Mucosa of descending colon (tissue), 3 donors: Measurements from ENCODE around the gene AFF4. TPM values are rescaled to one million over a fixed set of nuclear protein-coding genes. Genes with fewer than 3 reads are reported as not detected.
"Not testable (repeated sequence)": the region's sequence is repeated elsewhere in the genome, so short reads cannot be mapped to it uniquely, and the experiment has no call there.

Source experiments
- ATAC-seq: fragments of 200-7000 bp; cut with Tn5 transposase; one replicate; pipeline ENCODE4 v1.9.1; 2020; ENCODE audit warnings: mild to moderate bottlenecking, moderate library complexity
- DNase-seq, 3 donors: peaks; one replicate each; pipeline ENCODE4 v3.0.0-alpha.2; 2020
- H3K36me3 ChIP-seq: fragments of 200-600 bp; one replicate; pipeline ENCODE4 v1.8.0; 2021; ENCODE audit warnings: low read depth, mild to moderate bottlenecking
- H3K4me1 ChIP-seq: fragments of 200-600 bp; one replicate; pipeline ENCODE4 v1.8.0; 2021; ENCODE audit warnings: low read depth, mild to moderate bottlenecking
- H3K4me3 ChIP-seq: fragments of 200-600 bp; one replicate; pipeline ENCODE4 v1.8.0; 2021; ENCODE audit warnings: mild to moderate bottlenecking
- H3K9me3 ChIP-seq: fragments of 200-600 bp; one replicate; pipeline ENCODE4 v1.8.0; 2021; ENCODE audit warnings: mild to moderate bottlenecking
- CTCF ChIP-seq: fragments of 200-600 bp; IDR thresholded peaks from one replicate; pipeline ENCODE4 v1.8.0; 2022; ENCODE audit warnings: antibody characterized with exemption, mild to moderate bottlenecking
- intact Hi-C, 2 donors: fragments of 100-400 bp; cut with DNase I in 1 of 2; cut with micrococcal nuclease in 1 of 2; formaldehyde crosslinking; loops; one replicate each; pipeline versions ENCODE4 v1.11.0 to v1.11.1; 2022; cut with DNase I, micrococcal nuclease
- total RNA-seq, 3 donors: library from RNA; stranded (reverse); fragmentation: NEBNext Ultra II Directional in 2 of 3; extraction: Animal tissue kit (Norgen Biotek cat#: 25700) in 2 of 3; gene quantifications; one replicate each; pipeline versions ENCODE4 v1.2.1 to v1.2.4, GENCODE V29; 2021 to 2023
- donor health status: DM: no; HTN: no; CAD: no; lungs with moderate emphysema.
- donor health status: DM: no; HTN: no; CAD: no.
- donor health status: DM: no; HTN: yes; CAD: no.

The AFF4 gene
- total RNA-seq, 3 donors from 2014 or later, result 65.8 to 85.3 (median 76.6) TPM

- no peaks in the 10 kb centered on the region for H3K4me1 ChIP-seq
- H3K36me3 ChIP-seq, result no peaks in the 10 kb centered on the region
- TF ChIP-seq CTCF, result no peak
- H3K9me3 ChIP-seq, result no peaks in the 10 kb centered on the region
- DNase-seq, result no peak
- intact Hi-C loops, result no loop called here
- no peak for ATAC-seq
- H3K4me3 ChIP-seq, result no peak overlapping the region
Observed at GRCh38 chr5:132979367-132979940, 16.0 kb upstream of the AFF4 start.

DNA sequence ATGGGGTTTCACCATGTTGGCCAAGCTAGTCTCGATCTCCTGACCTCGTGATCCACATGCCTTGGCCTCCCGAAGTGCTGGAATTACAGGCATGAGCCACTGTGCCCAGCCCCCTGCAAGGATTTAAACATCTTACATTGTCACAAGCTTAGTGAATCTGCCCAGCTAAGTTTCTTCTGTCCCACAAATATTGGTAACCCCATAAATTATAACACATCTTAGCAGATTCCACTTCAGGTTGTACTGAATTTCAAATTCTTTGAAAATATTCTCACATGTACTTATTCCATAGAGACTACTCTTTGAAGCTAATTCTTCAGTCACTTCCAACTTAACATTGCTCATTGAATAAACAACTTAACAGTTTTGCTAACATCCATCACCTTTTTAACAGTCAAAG, 13.4 kb upstream of the AFF4 start:
- intact Hi-C loops, result no loop called here
- Histone ChIP-seq H3K4me3 (no peak overlapping the region), H3K36me3 (no peaks in the 10 kb centered on the region), H3K9me3 (no peaks in the 10 kb centered on the region), H3K4me1 (no peaks in the 10 kb centered on the region)
- ATAC-seq, result no peak
- no peak for TF ChIP-seq CTCF
- DNase-seq, result no peak

DNA sequence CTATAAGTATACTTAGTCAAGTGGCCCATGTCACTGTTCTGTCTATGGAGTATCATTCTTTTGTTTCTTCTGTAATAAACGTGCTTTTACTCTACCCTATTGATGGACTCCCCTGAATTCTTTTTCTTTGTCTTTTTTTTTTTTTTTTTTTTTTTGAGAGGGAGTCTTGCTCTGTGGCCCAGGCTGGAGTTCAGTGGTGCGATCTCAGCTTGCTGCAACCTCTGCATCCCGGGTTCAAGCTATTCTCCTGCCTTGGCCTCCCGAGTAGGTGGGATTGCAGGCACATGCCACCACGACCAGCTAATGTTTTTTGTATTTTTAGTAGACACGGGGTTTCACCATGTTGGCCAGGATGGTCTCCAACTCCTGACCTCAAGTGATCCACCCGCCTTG, 9.0 kb upstream of the AFF4 start:
- H3K4me3 ChIP-seq, H3K36me3 ChIP-seq, H3K9me3 ChIP-seq, ATAC-seq, DNase-seq, intact Hi-C loops, H3K4me1 ChIP-seq: not testable (repeated sequence)

DNA sequence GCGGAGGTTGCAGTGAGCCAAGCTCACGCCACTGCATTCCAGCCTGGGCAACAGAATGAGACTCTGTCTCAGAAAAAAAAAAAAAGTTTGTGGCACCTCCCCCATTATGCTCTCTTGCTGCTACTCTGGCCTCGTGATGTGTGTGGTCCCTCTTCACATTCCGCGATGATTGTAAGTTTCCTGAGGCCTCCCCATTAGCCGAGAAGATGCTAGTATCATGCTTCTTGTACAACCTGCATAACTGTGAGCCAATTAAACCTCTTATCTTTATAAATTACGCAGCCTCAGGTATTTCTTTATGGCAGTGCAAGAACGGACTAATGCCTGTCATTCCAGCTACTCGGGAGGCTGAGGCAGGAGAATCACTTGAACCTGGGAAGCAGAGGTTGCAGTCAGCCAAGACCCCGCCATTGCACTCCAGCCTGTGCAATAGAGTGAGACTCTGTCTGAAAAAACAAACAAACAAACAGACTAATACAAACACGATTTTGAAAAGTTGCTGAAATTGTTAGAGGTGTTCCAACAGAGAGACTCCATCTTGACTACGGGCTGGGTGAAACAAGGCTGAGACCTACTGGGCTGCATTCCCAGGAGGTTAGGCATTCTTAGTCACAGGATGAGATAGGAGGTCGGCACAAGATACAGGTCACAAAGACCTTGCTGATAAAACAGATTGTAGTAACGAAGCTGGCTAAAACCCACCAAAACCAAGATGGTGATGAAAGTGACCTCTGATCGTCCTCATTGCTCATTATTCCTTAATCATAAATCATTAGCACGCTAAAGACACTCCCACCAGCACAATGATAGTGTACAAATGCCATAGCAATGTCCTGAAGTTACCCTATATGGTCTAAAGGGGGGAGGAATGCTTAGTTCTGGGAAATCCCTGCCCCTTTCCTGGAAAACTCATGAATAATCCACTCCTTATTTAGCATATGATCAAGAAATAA, 8.3 kb upstream of the AFF4 start:
- no peaks in the 10 kb centered on the region for H3K4me1 ChIP-seq
- DNase-seq (no peak), ATAC-seq (no peak)
- H3K9me3 ChIP-seq, result no peaks in the 10 kb centered on the region
- H3K4me3 ChIP-seq, result no peak overlapping the region
- H3K36me3 ChIP-seq, result no peaks in the 10 kb centered on the region
- intact Hi-C loops, result no loop called here
- no peak for TF ChIP-seq CTCF

GRCh38 chr5:132965120-132965519, 1.7 kb upstream of the AFF4 start:
- H3K36me3 ChIP-seq, result no peaks in the 10 kb centered on the region
- no peak overlapping the region for H3K4me3 ChIP-seq
- no peaks in the 10 kb centered on the region for H3K9me3 ChIP-seq
- ATAC-seq, result no peak
- H3K4me1 ChIP-seq, result peaks cover 12% of the 10 kb centered on the region
- TF ChIP-seq CTCF, result no peak
- intact Hi-C loops, result no loop called here
- DNase-seq, result no peak

- no peaks in the 10 kb centered on the region for H3K9me3 ChIP-seq
- intact Hi-C loops, result no loop called here
Observed at GRCh38 chr5:132962429-132963021, 909 bp downstream of the AFF4 start.

More at GRCh38 chr5:132962429-132963021, 909 bp downstream of the AFF4 start:
- DNase-seq (peak in 1 of 3 donors; percentile 53), ATAC-seq (peak; percentile 37)
- H3K36me3 ChIP-seq, result no peaks in the 10 kb centered on the region
- TF ChIP-seq CTCF, result no peak
- peak overlapping the region; percentile 94 for H3K4me3 ChIP-seq
- H3K4me1 ChIP-seq, result peaks cover 12% of the 10 kb centered on the region
